GM12878 (cell line): ENCODE data around the gene LIPT1. TPM values are rescaled to one million over a fixed set of nuclear protein-coding genes. Genes with fewer than 3 reads are reported as not detected.

Experiments used
- ATAC-seq: fragments of 200-7000 bp; cut with Tn5 transposase; 3 replicates; pipeline ENCODE4 v1.9.1; 2020; ENCODE audit warnings: mild to moderate bottlenecking, moderate library complexity
- BruUV-seq: library from RNA; stranded (reverse); fragments of 400-500 nt; replicated peaks from 2 replicates; lab custom pipeline; 2021; lab: Mats Ljungman, UMichigan
- CTCF ChIA-PET: fragments of 300-600 bp; sonication (Branson Sonifier 250); formaldehyde crosslinking; extraction: SDS; loops from one replicate; lab custom pipeline; 2021; ENCODE audit warnings: inconsistent platforms; lab: Yijun Ruan, JAX
- POLR2A ChIA-PET: fragments of 350-600 bp; formaldehyde crosslinking; extraction: SDS; loops from one replicate; lab custom pipeline; 2021; ENCODE audit warnings: inconsistent platforms; lab: Charles Lee
- RAD21 ChIA-PET: fragments of 300-600 bp; sonication (Branson Sonifier 250); formaldehyde crosslinking; loops from one replicate; lab custom pipeline; 2023; ENCODE audit warnings: antibody characterized with exemption; ENCODE audit not compliant: unreplicated experiment; lab: Charles Lee
- SMC1A ChIA-PET: fragments of 300-600 bp; sonication (Branson Sonifier 250); formaldehyde crosslinking; loops from one replicate; lab custom pipeline; 2023; ENCODE audit not compliant: unreplicated experiment, uncharacterized antibody; lab: Charles Lee
- DNase-seq: peaks from one replicate; pipeline ENCODE4 v3.0.0-alpha.2; 2011; ENCODE audit warnings: low read depth, low spot score
- FAIRE-seq: peaks from 3 replicates; lab custom pipeline; 2011; peaks lifted over from hg19 to GRCh38; lab: Jason Lieb, UNC
- H2AFZ ChIP-seq: 2 replicates; pipeline ENCODE4 v1.6.0; 2011; ENCODE audit warnings: low read depth, low read length, control low read depth; ENCODE audit not compliant: control insufficient read depth
- H3K27ac ChIP-seq: 2 replicates; pipeline ENCODE4 v1.5.1; 2011; ENCODE audit warnings: control low read depth; ENCODE audit not compliant: control insufficient read depth, insufficient read depth
- H3K27me3 ChIP-seq, 2 experiments: replicated peaks in 1 of 2; 2 replicates each; pipeline versions ENCODE4 v1.6.0 to v1.6.1; 2011; ENCODE audit warnings: low read length in 1 of 2; ENCODE audit not compliant: control insufficient read depth in 2 of 2, insufficient read depth in 2 of 2
- H3K36me3 ChIP-seq, 2 experiments: 2 replicates each; pipeline ENCODE4 v1.5.1; 2011; ENCODE audit warnings: low read length in 1 of 2; ENCODE audit not compliant: control insufficient read depth in 2 of 2, insufficient read depth in 2 of 2
- H3K4me1 ChIP-seq: 2 replicates; pipeline ENCODE4 v1.6.1; 2011; ENCODE audit warnings: mild to moderate bottlenecking, low read length, moderate library complexity, mixed read lengths; ENCODE audit not compliant: control insufficient read depth, insufficient read depth
- H3K4me2 ChIP-seq: 2 replicates; pipeline ENCODE4 v1.6.0; 2011; ENCODE audit warnings: control low read depth; ENCODE audit not compliant: control insufficient read depth, insufficient read depth
- H3K4me3 ChIP-seq: fragments of 200-600 bp; sonication (generic); 2 replicates; pipeline ENCODE4 v1.5.1; 2016
- H3K79me2 ChIP-seq: 2 replicates; pipeline ENCODE4 v1.6.0; 2011; ENCODE audit warnings: low read length; ENCODE audit not compliant: control insufficient read depth, insufficient read depth
- H3K9ac ChIP-seq: 2 replicates; pipeline ENCODE4 v1.8.0; 2011; ENCODE audit warnings: low read length, control low read depth, mixed read lengths; ENCODE audit not compliant: control insufficient read depth, insufficient read depth
- H3K9me3 ChIP-seq: replicated peaks from 3 replicates; pipeline ENCODE4 v1.5.1; 2011; ENCODE audit warnings: mild to moderate bottlenecking, low read length; ENCODE audit not compliant: control insufficient read depth, insufficient read depth
- H4K20me1 ChIP-seq: 2 replicates; pipeline ENCODE4 v1.6.0; 2011; ENCODE audit not compliant: control insufficient read depth, insufficient read depth
- CHD1 ChIP-seq: IDR thresholded peaks from 2 replicates; pipeline ENCODE4 v1.6.1; 2012; ENCODE audit warnings: low read depth, low read length, improper control_type of control experiment
- FOS ChIP-seq: IDR thresholded peaks from 3 replicates; pipeline ENCODE4 v1.6.1; 2011; ENCODE audit warnings: borderline replicate concordance; ENCODE audit not compliant: insufficient read length; ENCODE audit errors: extremely low read depth
- FOXK2 ChIP-seq: fragments of 450-650 bp; IDR thresholded peaks from 2 replicates; pipeline ENCODE4 v1.6.1; 2017; ENCODE audit warnings: mild to moderate bottlenecking, moderate library complexity
- MTA3 ChIP-seq: IDR thresholded peaks from 2 replicates; pipeline ENCODE4 v1.6.1; 2012; ENCODE audit warnings: low read length, inconsistent platforms, borderline replicate concordance
- NBN ChIP-seq: fragments of 450-650 bp; IDR thresholded peaks from 2 replicates; pipeline ENCODE4 v1.6.1; 2016
- SREBF1 ChIP-seq: IDR thresholded peaks from 2 replicates; pipeline ENCODE4 v1.6.1; 2012; ENCODE audit warnings: mild to moderate bottlenecking, low read length
- SREBF2 ChIP-seq: IDR thresholded peaks from 2 replicates; pipeline ENCODE4 v1.6.1; 2012; ENCODE audit warnings: mild to moderate bottlenecking, low read length
- SRF ChIP-seq, 2 experiments: IDR thresholded peaks; 2 replicates each; pipeline ENCODE4 v1.6.1; 2011; ENCODE audit warnings: low read depth in 2 of 2, low read length in 2 of 2, mild to moderate bottlenecking in 1 of 2, moderate library complexity in 1 of 2
- ZNF384 ChIP-seq: IDR thresholded peaks from 2 replicates; pipeline ENCODE4 v1.6.1; 2012; ENCODE audit warnings: low read depth, mild to moderate bottlenecking, low read length, improper control_type of control experiment, borderline replicate concordance
- WGBS: methylation state at CpG from one replicate; pipeline ENCODE4 v1.1.6; 2016; ENCODE audit warnings: low lambda C conversion rate; ENCODE audit not compliant: insufficient replicate concordance, insufficient coverage; ENCODE audit errors: missing lambda C conversion rate; 5-methylcytosine and 5-hydroxymethylcytosine counted together
- in situ Hi-C: fragments of 300-500 bp; cut with MboI; formaldehyde crosslinking; loops from 9 replicates; pipeline ENCODE4 v1.14.3; 2018; ENCODE audit warnings: mixed read lengths
- intact Hi-C: fragments of 100-400 bp; cut with micrococcal nuclease; formaldehyde crosslinking; loops from one replicate; pipeline ENCODE4 v1.14.2; 2022; ENCODE audit not compliant: unreplicated experiment
- polyA plus RNA-seq, 11 experiments: library from polyadenylated mRNA; depleted of rRNA in 4 of 11; unstranded in 6 of 11; stranded (reverse) in 5 of 11; fragments of >200 nt; fragmentation: Nextera tagmentation in 4 of 11; fragmentation: Illumina TruSeq in 1 of 11; extraction: Ambion mirVana in 4 of 11; extraction: Trizol in 1 of 11; gene quantifications; 1 replicate in 1 of 11; 2 replicates in 10 of 11; pipeline versions ENCODE4 v1.2.1 to v1.2.3, GENCODE V29; 2011 to 2016; ENCODE audit warnings: inconsistent platforms in 2 of 11, missing spikeins in 2 of 11, low read depth in 1 of 11
- total RNA-seq, 4 experiments: library from RNA; depleted of rRNA in 3 of 4; stranded (reverse); fragments of >200 nt in 3 of 4; fragmentation: Illumina TruSeq in 1 of 4; extraction: Trizol in 1 of 4; gene quantifications; 2 replicates each; pipeline versions ENCODE4 v1.2.1 to v1.2.3, GENCODE V29; 2013 to 2021
- TF ChIP-seq, protein P1 (sequence below): fragments of 450-650 bp; formaldehyde crosslinking; IDR thresholded peaks from 2 replicates; pipeline ENCODE4 v1.4.0; 2020; ENCODE audit warnings: mild to moderate bottlenecking, moderate library complexity

LIPT1 gene
- total and polyA plus RNA-seq, 10 of the 15 experiments (the other 5 are each of a cell fraction or from before 2014, with no cell fraction given), result 8.0 to 15.5 (median 10.9) TPM

DNA sequence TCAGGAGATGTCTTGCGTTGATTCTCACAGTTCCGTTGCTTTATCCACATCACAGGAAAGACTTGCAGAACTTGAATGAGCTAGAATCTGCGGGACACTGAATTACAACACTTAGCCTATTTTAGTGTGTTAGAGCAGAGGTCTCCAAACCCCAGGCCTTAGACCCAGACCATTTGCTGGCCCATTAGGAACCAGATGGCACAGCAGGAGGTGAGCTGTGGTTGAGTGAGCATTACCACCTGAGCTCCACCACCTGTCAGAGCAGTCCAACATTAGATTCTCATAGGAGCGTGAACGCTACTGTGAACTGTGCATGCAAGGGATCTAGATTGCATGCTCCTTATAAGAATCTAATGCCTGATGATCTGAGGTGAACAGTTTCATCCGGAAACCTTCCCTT is 30.0 kb downstream of the LIPT1 start:
- Histone ChIP-seq H3K79me2 (peaks cover 47% of the 10 kb centered on the region), H3K4me3 (no peak overlapping the region), H3K4me2 (no peak overlapping the region), H4K20me1 (no peaks in the 10 kb centered on the region), H3K9ac (no peak overlapping the region), H3K27ac (no peak overlapping the region), H3K36me3 (0 out of 4 replicates have a peak, but pooled peaks cover 0 to 7% of the 10 kb centered on the region in 2 experiments), H3K9me3 (no peaks in the 10 kb centered on the region), H3K27me3 (no peaks in the 10 kb centered on the region), H3K4me1 (no peaks in the 10 kb centered on the region; the same call in 1 of the 2 replicates), H2AFZ (no peak overlapping the region)
- in situ Hi-C loops (loop anchor here (25.0 kb wide), 1 partner anchor 302 kb away; the partner anchor contains the start of gene REV1), intact Hi-C loops (loop anchor here (5.0 kb wide), 2 partner anchors 43 to 302 kb away; partner anchors contain the start of gene C2orf15)
- POLR2A ChIA-PET, result interaction anchor here (0.5 to 0.6 kb wide), 2 partner anchors 9 to 1770 kb away, joined by 3 to 8 read pairs; no protein-coding TSS in a partner anchor
- SMC1A ChIA-PET, result interaction anchor here (1.2 to 3.5 kb wide), 3 partner anchors 30 to 152 kb away, joined by 3 to 10 read pairs (median 3); partner anchors contain the start of genes EIF5B, LIPT1, TSGA10 and TXNDC9
- DNase-seq (no peak), ATAC-seq (no peak), FAIRE-seq (no peak)
- no TSS peak for BruUV-seq
- CTCF ChIA-PET, result interaction anchor here (0.8 to 1.9 kb wide), 2 partner anchors 13 to 152 kb away, joined by 3 to 6 read pairs; partner anchors contain the start of gene EIF5B
- WGBS, result 68% methylated on average over 6 of the region's 6 CpGs
- TF ChIP-seq CHD1 (no peak), MTA3 (no peak), FOS (no peak), FOXK2 (no peak), SREBF1 (no peak), SREBF2 (no peak), ZNF384 (no peak), NBN (no peak), SRF (IDR thresholded peaks at IDR 0.05; ENCODE audit: low read depth in 2 of 2, low read length in 2 of 2) (no peak)
- TF ChIP-seq, protein P1, sequence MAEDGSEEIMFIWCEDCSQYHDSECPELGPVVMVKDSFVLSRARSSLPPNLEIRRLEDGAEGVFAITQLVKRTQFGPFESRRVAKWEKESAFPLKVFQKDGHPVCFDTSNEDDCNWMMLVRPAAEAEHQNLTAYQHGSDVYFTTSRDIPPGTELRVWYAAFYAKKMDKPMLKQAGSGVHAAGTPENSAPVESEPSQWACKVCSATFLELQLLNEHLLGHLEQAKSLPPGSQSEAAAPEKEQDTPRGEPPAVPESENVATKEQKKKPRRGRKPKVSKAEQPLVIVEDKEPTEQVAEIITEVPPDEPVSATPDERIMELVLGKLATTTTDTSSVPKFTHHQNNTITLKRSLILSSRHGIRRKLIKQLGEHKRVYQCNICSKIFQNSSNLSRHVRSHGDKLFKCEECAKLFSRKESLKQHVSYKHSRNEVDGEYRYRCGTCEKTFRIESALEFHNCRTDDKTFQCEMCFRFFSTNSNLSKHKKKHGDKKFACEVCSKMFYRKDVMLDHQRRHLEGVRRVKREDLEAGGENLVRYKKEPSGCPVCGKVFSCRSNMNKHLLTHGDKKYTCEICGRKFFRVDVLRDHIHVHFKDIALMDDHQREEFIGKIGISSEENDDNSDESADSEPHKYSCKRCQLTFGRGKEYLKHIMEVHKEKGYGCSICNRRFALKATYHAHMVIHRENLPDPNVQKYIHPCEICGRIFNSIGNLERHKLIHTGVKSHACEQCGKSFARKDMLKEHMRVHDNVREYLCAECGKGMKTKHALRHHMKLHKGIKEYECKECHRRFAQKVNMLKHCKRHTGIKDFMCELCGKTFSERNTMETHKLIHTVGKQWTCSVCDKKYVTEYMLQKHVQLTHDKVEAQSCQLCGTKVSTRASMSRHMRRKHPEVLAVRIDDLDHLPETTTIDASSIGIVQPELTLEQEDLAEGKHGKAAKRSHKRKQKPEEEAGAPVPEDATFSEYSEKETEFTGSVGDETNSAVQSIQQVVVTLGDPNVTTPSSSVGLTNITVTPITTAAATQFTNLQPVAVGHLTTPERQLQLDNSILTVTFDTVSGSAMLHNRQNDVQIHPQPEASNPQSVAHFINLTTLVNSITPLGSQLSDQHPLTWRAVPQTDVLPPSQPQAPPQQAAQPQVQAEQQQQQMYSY (CRISPR knock-in tag), result no peak
- RAD21 ChIA-PET, result no interaction called here
